ENCODE data around the gene TAP1. TPM values are rescaled to one million over a fixed set of nuclear protein-coding genes. Genes with fewer than 3 reads are reported as not detected.

The TAP1 gene
- total and polyA plus RNA-seq, 2 of the 8 experiments (the other 6 are each of a cell fraction or from before 2014, with no cell fraction given): 16.8 to 22.0 TPM

DNA sequence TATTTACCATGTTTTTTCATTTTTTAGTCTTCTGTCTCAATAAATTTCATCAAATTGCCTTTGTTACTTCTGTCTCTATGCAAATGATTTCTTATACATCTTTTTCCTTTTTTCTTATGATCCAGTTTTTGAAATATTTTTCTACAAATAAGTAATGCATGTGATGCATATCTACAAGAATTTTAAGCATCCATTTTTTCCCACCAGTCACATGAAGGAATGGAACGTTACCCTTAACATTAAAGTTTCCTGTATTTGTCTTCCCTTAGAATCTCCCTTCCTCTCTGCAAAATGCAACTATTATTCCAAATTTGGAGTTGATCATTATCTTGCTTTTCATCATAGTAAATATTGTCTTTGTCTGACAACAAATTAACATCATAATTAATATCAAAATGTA lies 36.0 kb upstream of the TAP1 start:
- no peak overlapping the region for H2BK20ac ChIP-seq (ENCODE audit: low read length)
- H2BK120ac ChIP-seq (replicated peaks; ENCODE audit: low read depth, low read length): no peak overlapping the region
- H3K4me3 ChIP-seq (ENCODE audit: extremely low read depth in 1 of 4, insufficient read depth in 2 of 4, low read depth in 3 of 4, low read length in 4 of 4): no peak overlapping the region
- no peaks in the 10 kb centered on the region for H3K4me1 ChIP-seq (replicated peaks in 1 of 4; ENCODE audit: control insufficient read depth in 3 of 4, insufficient read depth in 4 of 4, low read length in 3 of 4)
- H2BK12ac ChIP-seq (ENCODE audit: low read depth, low read length): no peak overlapping the region
- H4K8ac ChIP-seq (ENCODE audit: extremely low read depth, insufficient read depth, low read length): no peak overlapping the region
- H3K14ac ChIP-seq (ENCODE audit: insufficient read length): no peak overlapping the region
- H3K36me3 ChIP-seq (ENCODE audit: control insufficient read depth in 2 of 4, insufficient read depth in 4 of 4, low read length in 3 of 4): no peaks in the 10 kb centered on the region
- DNase-seq (ENCODE audit: low read depth in 1 of 2, low spot score in 2 of 2) (no peak), FAIRE-seq (no peak)
- POLR2A ChIA-PET (ENCODE audit: partially characterized antibody): interaction anchor here (0.6 kb wide), 1 partner anchor 16 kb away, joined by 3 read pairs; no protein-coding TSS in a partner anchor
- no peaks in the 10 kb centered on the region for H3K79me2 ChIP-seq (ENCODE audit: control insufficient read depth in 1 of 2, insufficient read depth in 2 of 2, low read length in 2 of 2)
- no peak overlapping the region for H3K23ac ChIP-seq (ENCODE audit: insufficient read length)
- H3K4ac ChIP-seq (replicated peaks; ENCODE audit: insufficient read length, low read depth, low read length): no peak overlapping the region
- no peaks in the 10 kb centered on the region for H3K79me1 ChIP-seq (ENCODE audit: low read depth, low read length)
- no peak overlapping the region for H2AK5ac ChIP-seq (ENCODE audit: low read depth, low read length)
- CTCF ChIA-PET (ENCODE audit: partially characterized antibody): interaction anchor here (0.8 kb wide), 1 partner anchor 456 kb away, joined by 4 read pairs; no protein-coding TSS in a partner anchor
- no peak overlapping the region for H2AFZ ChIP-seq (ENCODE audit: low read length)
- no peak overlapping the region for H4K91ac ChIP-seq (replicated peaks; ENCODE audit: insufficient read length, low read length)
- no peaks in the 10 kb centered on the region for H3K27me3 ChIP-seq (replicated peaks in 1 of 4; ENCODE audit: control insufficient read depth in 3 of 4, extremely low read depth in 1 of 4, insufficient read depth in 3 of 4, low read length in 3 of 4)
- 94% methylated on average over 1 of the region's 1 CpG; no CpG with 5 or more reads in 1 of the 2 experiments for WGBS, 2 experiments (ENCODE audit: extremely low coverage in 1 of 2, insufficient coverage in 1 of 2, insufficient read length in 1 of 2, insufficient replicate concordance in 2 of 2, low coverage in 1 of 2, low lambda C conversion rate in 2 of 2, missing lambda C conversion rate in 1 of 2)
- H4K5ac ChIP-seq (ENCODE audit: insufficient read length, low read depth, low read length): no peak overlapping the region
- no peak overlapping the region for H3K56ac ChIP-seq (replicated peaks; ENCODE audit: insufficient read length, low read depth, low read length)
- H2BK5ac ChIP-seq (ENCODE audit: low read depth, low read length): no peak overlapping the region
- no peak overlapping the region for H3K9ac ChIP-seq (replicated peaks in 1 of 4; ENCODE audit: extremely low read depth in 1 of 4, low read depth in 3 of 4, low read length in 3 of 4)
- no peak overlapping the region for H3K4me2 ChIP-seq (ENCODE audit: insufficient read depth in 1 of 2, low read depth in 2 of 2, low read length in 2 of 2)
- H3K27ac ChIP-seq (ENCODE audit: low read depth, low read length): no peak overlapping the region
- peaks cover 0 to 2% of the 10 kb centered on the region in 2 experiments for H4K20me1 ChIP-seq (replicated peaks in 1 of 2; ENCODE audit: control insufficient read depth in 1 of 2, insufficient read depth in 2 of 2, low read length in 2 of 2)
- H3K18ac ChIP-seq (ENCODE audit: extremely low read depth, low read length): no peak overlapping the region
- H2BK15ac ChIP-seq (ENCODE audit: low read length): no peak overlapping the region
- no peaks in the 10 kb centered on the region for H3K9me3 ChIP-seq (ENCODE audit: insufficient read depth in 2 of 2, low read depth in 1 of 2, low read length in 1 of 2)
- peaks cover 2% of the 10 kb centered on the region; the same call in 1 of the 2 replicates for H3K23me2 ChIP-seq (ENCODE audit: low read depth, low read length)
- TF ChIP-seq CTBP2 (IDR thresholded peaks at IDR 0.05; ENCODE audit: borderline replicate concordance, insufficient read depth, insufficient read length, low read length): no peak
- TF ChIP-seq JUND (IDR thresholded peaks at IDR 0.05; ENCODE audit: low read length): no peak
- TF ChIP-seq HDAC2 (IDR thresholded peaks at IDR 0.05; ENCODE audit: borderline replicate concordance in 1 of 2, low read depth in 2 of 2, low read length in 2 of 2): no peak
- no peak for TF ChIP-seq TCF12 (IDR thresholded peaks at IDR 0.05; ENCODE audit: low read depth, low read length)
- no peak for TF ChIP-seq HDAC6 (IDR thresholded peaks at IDR 0.05; ENCODE audit: low read depth, low read length)
- TF ChIP-seq, protein P1, sequence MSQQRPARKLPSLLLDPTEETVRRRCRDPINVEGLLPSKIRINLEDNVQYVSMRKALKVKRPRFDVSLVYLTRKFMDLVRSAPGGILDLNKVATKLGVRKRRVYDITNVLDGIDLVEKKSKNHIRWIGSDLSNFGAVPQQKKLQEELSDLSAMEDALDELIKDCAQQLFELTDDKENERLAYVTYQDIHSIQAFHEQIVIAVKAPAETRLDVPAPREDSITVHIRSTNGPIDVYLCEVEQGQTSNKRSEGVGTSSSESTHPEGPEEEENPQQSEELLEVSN (IDR thresholded peaks at IDR 0.05): no peak
- TF ChIP-seq SRF (IDR thresholded peaks at IDR 0.05; ENCODE audit: low read depth, low read length): no peak
- TF ChIP-seq POLR2AphosphoS5 (IDR thresholded peaks at IDR 0.05; ENCODE audit: low read depth, low read length): no peak
- no peak for TF ChIP-seq TEAD4 (IDR thresholded peaks at IDR 0.05; ENCODE audit: low read depth, low read length)
- no peak for TF ChIP-seq SP1 (IDR thresholded peaks at IDR 0.05; ENCODE audit: low read depth, low read length)
- TF ChIP-seq KDM4A (IDR thresholded peaks at IDR 0.05; ENCODE audit: low read depth, low read length, severe bottlenecking): no peak
- TF ChIP-seq RFX5 (IDR thresholded peaks at IDR 0.05; ENCODE audit: borderline replicate concordance, low read depth, low read length): no peak
- no peak for TF ChIP-seq FOSL1 (IDR thresholded peaks at IDR 0.05; ENCODE audit: insufficient read depth, low read depth, low read length)
- no peak for TF ChIP-seq MAFK (IDR thresholded peaks at IDR 0.05; ENCODE audit: low read depth, low read length)

All from H1 (cell line).